GM23338 (cell line): ENCODE results near the gene AFAP1. TPM values are rescaled to one million over a fixed set of nuclear protein-coding genes. Genes with fewer than 3 reads are reported as not detected.

Experiments used
- ATAC-seq: fragments of 200-7000 bp; cut with Tn5 transposase; 3 replicates; pipeline ENCODE4 v1.9.1; 2020
- DNase-seq: peaks from one replicate; pipeline ENCODE4 v3.0.0-alpha.2; 2015; ENCODE audit warnings: low spot score
- H2AFZ ChIP-seq: fragments of 200-600 bp; sonication (generic); 2 replicates; pipeline ENCODE4 v1.8.0; 2016; ENCODE audit warnings: antibody characterized with exemption, mild to moderate bottlenecking, moderate library complexity
- H3F3A ChIP-seq: fragments of 200-600 bp; sonication (generic); replicated peaks from 2 replicates; pipeline ENCODE4 v1.8.0; 2017; ENCODE audit warnings: antibody characterized with exemption, mixed run types, low read depth
- H3K27ac ChIP-seq: fragments of 200-600 bp; sonication (generic); 2 replicates; pipeline ENCODE4 v1.6.1; 2016; ENCODE audit warnings: low read depth
- H3K27me3 ChIP-seq: fragments of 200-600 bp; sonication (generic); 2 replicates; pipeline ENCODE4 v1.8.0; 2016; ENCODE audit warnings: mild to moderate bottlenecking, mixed run types, moderate library complexity; ENCODE audit not compliant: insufficient read depth
- H3K36me3 ChIP-seq: fragments of 200-600 bp; sonication (generic); 2 replicates; pipeline ENCODE4 v1.8.0; 2016; ENCODE audit warnings: mild to moderate bottlenecking; ENCODE audit not compliant: insufficient read depth
- H3K4me1 ChIP-seq: fragments of 200-600 bp; sonication (generic); 2 replicates; pipeline ENCODE4 v1.8.0; 2016; ENCODE audit warnings: mild to moderate bottlenecking, moderate library complexity; ENCODE audit not compliant: insufficient read depth
- H3K4me2 ChIP-seq: fragments of 200-600 bp; sonication (generic); 2 replicates; pipeline ENCODE4 v1.7.1; 2017; ENCODE audit warnings: mixed run types
- H3K4me3 ChIP-seq: fragments of 200-600 bp; sonication (generic); 2 replicates; pipeline ENCODE4 v1.6.1; 2016; ENCODE audit warnings: mixed run types
- H3K79me2 ChIP-seq: fragments of 200-600 bp; sonication (generic); replicated peaks from 2 replicates; pipeline ENCODE4 v1.8.0; 2017; ENCODE audit warnings: mild to moderate bottlenecking; ENCODE audit not compliant: insufficient read depth
- H3K9me2 ChIP-seq: fragments of 200-600 bp; sonication (generic); 2 replicates; pipeline ENCODE4 v1.8.0; 2017; ENCODE audit not compliant: insufficient read depth
- H4K20me1 ChIP-seq: fragments of 200-600 bp; sonication (generic); replicated peaks from 2 replicates; pipeline ENCODE4 v1.8.0; 2017; ENCODE audit warnings: mild to moderate bottlenecking; ENCODE audit not compliant: insufficient read depth
- H3K27ac Mint-ChIP-seq: 2 replicates; pipeline ENCODE4 v1.8.0; 2020; ENCODE audit warnings: inconsistent platforms, mild to moderate bottlenecking, moderate library complexity, mixed read lengths
- H3K27me3 Mint-ChIP-seq: 3 replicates; pipeline ENCODE4 v1.8.0; 2022; ENCODE audit warnings: low read depth, mild to moderate bottlenecking, moderate library complexity, mixed read lengths, inconsistent platforms; ENCODE audit not compliant: insufficient read depth, poor library complexity
- H3K36me3 Mint-ChIP-seq: 3 replicates; pipeline ENCODE4 v1.8.0; 2021; ENCODE audit warnings: low read depth, mild to moderate bottlenecking, inconsistent platforms, moderate library complexity, mixed read lengths
- H3K4me1 Mint-ChIP-seq: 3 replicates; pipeline ENCODE4 v1.8.0; 2020; ENCODE audit warnings: mild to moderate bottlenecking, inconsistent platforms, mixed read lengths
- H3K4me3 Mint-ChIP-seq: 3 replicates; pipeline ENCODE4 v1.8.0; 2021; ENCODE audit warnings: moderate library complexity, mild to moderate bottlenecking, inconsistent platforms, mixed read lengths
- H3K9me3 Mint-ChIP-seq: 3 replicates; pipeline ENCODE4 v1.8.0; 2020; ENCODE audit warnings: moderate library complexity, mild to moderate bottlenecking, inconsistent platforms, mixed read lengths
- CREB1 ChIP-seq: fragments of 250-450 bp; sonication (Bioruptor Pico); IDR thresholded peaks from 2 replicates; pipeline ENCODE4 v1.5.0; 2020; ENCODE audit warnings: low read depth, mild to moderate bottlenecking, moderate library complexity
- EZH2 ChIP-seq: fragments of 200-600 bp; sonication (generic); IDR thresholded peaks from one replicate; pipeline ENCODE4 v1.8.0; 2017; ENCODE audit warnings: antibody characterized with exemption, mild to moderate bottlenecking, low read depth; ENCODE audit not compliant: unreplicated experiment
- EZH2phosphoT487 ChIP-seq: fragments of 200-600 bp; sonication (generic); IDR thresholded peaks from one replicate; pipeline ENCODE4 v1.8.1; 2018; ENCODE audit warnings: antibody characterized with exemption; ENCODE audit not compliant: unreplicated experiment
- JUNB ChIP-seq: IDR thresholded peaks from one replicate; pipeline ENCODE4 v1.6.1; 2016; ENCODE audit warnings: antibody characterized with exemption; ENCODE audit not compliant: unreplicated experiment
- polyA plus RNA-seq: library from polyadenylated mRNA; unstranded; fragments of >200 nt; fragmentation: Nextera tagmentation; extraction: Ambion mirVana; gene quantifications from 2 replicates; pipeline ENCODE4 v1.2.1, GENCODE V29; 2016
- total RNA-seq: library from RNA; depleted of rRNA; stranded (reverse); fragments of >200 nt; shearing (Covaris generic); gene quantifications from 2 replicates; pipeline ENCODE4 v1.2.3, GENCODE V29; 2014
- TF ChIP-seq, protein P1 (sequence below): fragments of 250-450 bp; sonication (Bioruptor Pico); IDR thresholded peaks from 2 replicates; pipeline ENCODE4 v1.5.0; 2020; ENCODE audit warnings: mild to moderate bottlenecking, moderate library complexity
- TF ChIP-seq, protein P2 (sequence below): IDR thresholded peaks from one replicate; pipeline ENCODE4 v1.6.1; 2018; ENCODE audit warnings: antibody characterized with exemption; ENCODE audit not compliant: unreplicated experiment
- TF ChIP-seq, protein P3 (sequence below): IDR thresholded peaks from 2 replicates; pipeline ENCODE4 v1.6.1; 2016; ENCODE audit warnings: antibody characterized with exemption
- TF ChIP-seq, protein P4 (sequence below), 2 experiments: fragments of 200-600 bp in 1 of 2; sonication (generic) in 1 of 2; conservative IDR thresholded peaks; 2 replicates each; pipeline versions ENCODE4 v1.5.1 to v1.6.1; 2016 to 2017; ENCODE audit warnings: antibody characterized with exemption in 2 of 2, low read depth in 2 of 2, mild to moderate bottlenecking in 2 of 2, moderate library complexity in 1 of 2

AFAP1 gene
- total and polyA plus RNA-seq, 2 experiments from 2014 or later = 6.5 to 21.5 TPM

DNA sequence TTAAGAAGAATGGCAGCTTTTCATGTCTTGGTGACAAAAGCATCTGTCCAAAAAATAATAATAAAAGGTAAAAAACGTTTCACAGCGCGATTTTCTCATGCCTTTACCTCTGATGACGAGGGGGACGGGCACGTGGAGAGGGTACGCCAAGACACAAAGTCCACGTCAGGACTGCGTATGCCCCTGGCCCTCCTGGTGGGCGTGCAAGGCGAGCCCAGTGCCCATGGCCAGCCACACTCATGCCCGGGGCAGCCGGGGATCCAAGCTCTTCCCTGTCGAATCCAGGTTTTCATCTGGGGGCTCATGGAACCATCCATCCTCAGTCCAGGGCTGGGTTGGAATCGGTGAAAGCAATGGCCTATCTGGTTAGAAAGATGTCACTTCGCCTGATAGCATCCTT is 176.6 kb downstream of the AFAP1 start (continued):
- TF ChIP-seq, protein P1, sequence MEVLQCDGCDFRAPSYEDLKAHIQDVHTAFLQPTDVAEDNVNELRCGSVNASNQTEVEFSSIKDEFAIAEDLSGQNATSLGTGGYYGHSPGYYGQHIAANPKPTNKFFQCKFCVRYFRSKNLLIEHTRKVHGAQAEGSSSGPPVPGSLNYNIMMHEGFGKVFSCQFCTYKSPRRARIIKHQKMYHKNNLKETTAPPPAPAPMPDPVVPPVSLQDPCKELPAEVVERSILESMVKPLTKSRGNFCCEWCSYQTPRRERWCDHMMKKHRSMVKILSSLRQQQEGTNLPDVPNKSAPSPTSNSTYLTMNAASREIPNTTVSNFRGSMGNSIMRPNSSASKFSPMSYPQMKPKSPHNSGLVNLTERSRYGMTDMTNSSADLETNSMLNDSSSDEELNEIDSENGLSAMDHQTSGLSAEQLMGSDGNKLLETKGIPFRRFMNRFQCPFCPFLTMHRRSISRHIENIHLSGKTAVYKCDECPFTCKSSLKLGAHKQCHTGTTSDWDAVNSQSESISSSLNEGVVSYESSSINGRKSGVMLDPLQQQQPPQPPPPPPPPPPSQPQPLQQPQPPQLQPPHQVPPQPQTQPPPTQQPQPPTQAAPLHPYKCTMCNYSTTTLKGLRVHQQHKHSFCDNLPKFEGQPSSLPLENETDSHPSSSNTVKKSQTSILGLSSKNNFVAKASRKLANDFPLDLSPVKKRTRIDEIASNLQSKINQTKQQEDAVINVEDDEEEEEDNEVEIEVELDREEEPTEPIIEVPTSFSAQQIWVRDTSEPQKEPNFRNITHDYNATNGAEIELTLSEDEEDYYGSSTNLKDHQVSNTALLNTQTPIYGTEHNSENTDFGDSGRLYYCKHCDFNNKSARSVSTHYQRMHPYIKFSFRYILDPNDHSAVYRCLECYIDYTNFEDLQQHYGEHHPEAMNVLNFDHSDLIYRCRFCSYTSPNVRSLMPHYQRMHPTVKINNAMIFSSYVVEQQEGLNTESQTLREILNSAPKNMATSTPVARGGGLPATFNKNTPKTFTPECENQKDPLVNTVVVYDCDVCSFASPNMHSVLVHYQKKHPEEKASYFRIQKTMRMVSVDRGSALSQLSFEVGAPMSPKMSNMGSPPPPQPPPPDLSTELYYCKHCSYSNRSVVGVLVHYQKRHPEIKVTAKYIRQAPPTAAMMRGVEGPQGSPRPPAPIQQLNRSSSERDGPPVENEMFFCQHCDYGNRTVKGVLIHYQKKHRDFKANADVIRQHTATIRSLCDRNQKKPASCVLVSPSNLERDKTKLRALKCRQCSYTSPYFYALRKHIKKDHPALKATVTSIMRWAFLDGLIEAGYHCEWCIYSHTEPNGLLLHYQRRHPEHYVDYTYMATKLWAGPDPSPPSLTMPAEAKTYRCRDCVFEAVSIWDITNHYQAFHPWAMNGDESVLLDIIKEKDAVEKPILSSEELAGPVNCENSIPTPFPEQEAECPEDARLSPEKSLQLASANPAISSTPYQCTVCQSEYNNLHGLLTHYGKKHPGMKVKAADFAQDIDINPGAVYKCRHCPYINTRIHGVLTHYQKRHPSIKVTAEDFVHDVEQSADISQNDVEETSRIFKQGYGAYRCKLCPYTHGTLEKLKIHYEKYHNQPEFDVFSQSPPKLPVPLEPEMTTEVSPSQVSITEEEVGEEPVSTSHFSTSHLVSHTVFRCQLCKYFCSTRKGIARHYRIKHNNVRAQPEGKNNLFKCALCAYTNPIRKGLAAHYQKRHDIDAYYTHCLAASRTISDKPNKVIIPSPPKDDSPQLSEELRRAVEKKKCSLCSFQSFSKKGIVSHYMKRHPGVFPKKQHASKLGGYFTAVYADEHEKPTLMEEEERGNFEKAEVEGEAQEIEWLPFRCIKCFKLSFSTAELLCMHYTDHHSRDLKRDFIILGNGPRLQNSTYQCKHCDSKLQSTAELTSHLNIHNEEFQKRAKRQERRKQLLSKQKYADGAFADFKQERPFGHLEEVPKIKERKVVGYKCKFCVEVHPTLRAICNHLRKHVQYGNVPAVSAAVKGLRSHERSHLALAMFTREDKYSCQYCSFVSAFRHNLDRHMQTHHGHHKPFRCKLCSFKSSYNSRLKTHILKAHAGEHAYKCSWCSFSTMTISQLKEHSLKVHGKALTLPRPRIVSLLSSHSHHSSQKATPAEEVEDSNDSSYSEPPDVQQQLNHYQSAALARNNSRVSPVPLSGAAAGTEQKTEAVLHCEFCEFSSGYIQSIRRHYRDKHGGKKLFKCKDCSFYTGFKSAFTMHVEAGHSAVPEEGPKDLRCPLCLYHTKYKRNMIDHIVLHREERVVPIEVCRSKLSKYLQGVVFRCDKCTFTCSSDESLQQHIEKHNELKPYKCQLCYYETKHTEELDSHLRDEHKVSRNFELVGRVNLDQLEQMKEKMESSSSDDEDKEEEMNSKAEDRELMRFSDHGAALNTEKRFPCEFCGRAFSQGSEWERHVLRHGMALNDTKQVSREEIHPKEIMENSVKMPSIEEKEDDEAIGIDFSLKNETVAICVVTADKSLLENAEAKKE (CRISPR knock-in tag) = no peak

DNA sequence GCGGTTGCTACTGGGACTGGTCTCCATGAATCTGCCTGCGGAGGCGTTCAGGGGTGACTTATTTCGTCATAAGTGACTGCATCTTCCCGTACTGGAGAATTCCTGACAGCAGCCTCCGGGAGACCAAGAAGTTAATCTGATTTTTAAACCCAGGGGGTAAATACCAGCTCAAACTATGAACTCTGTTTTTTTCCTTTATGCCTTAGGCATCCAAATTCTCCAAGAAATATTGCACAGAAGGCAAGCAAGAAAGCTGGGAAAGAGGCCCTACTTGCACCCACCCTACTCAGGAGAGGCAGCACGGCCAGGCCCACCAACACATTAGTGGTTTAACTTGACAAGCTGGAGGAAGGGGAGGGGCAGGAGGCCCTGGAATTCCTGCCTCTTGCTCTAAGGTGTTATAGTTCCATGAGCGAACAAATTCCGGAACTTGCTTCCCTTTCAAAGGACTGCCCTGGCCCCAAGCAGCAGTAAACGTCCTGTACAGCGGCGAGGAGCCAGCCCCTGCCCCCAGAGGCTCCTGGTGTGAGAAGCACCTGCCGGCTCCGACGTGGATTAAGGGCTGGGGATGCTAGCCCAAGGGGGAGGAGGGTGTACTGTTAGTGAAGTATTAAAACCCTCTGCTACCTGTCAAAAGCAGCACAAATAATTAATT is 177.2 kb downstream of the AFAP1 start:
- Mint-ChIP-seq H3K36me3 (no peaks in the 10 kb centered on the region), H3K27ac (no peak overlapping the region), H3K27me3 (peaks cover 1% of the 10 kb centered on the region), H3K9me3 (no peaks in the 10 kb centered on the region), H3K4me3 (no peak overlapping the region), H3K4me1 (peaks cover 3% of the 10 kb centered on the region; the same call in 2 of the 3 replicates)
- H3K4me1 ChIP-seq = no peaks in the 10 kb centered on the region
- no peak overlapping the region for H3K4me3 ChIP-seq
- no peaks in the 10 kb centered on the region for H3K27me3 ChIP-seq
- H3F3A ChIP-seq = 0 out of 2 replicates have a peak, but pooled peaks cover 5% of the 10 kb centered on the region
- H3K27ac ChIP-seq = no peak overlapping the region
- H4K20me1 ChIP-seq = no peaks in the 10 kb centered on the region
- H3K79me2 ChIP-seq = no peaks in the 10 kb centered on the region
- DNase-seq (no peak), ATAC-seq (no peak)
- no peak overlapping the region for H2AFZ ChIP-seq
- no peaks in the 10 kb centered on the region for H3K9me2 ChIP-seq
- H3K36me3 ChIP-seq = no peaks in the 10 kb centered on the region
- no peak overlapping the region for H3K4me2 ChIP-seq
- TF ChIP-seq JUNB = no peak
- TF ChIP-seq, protein P2, sequence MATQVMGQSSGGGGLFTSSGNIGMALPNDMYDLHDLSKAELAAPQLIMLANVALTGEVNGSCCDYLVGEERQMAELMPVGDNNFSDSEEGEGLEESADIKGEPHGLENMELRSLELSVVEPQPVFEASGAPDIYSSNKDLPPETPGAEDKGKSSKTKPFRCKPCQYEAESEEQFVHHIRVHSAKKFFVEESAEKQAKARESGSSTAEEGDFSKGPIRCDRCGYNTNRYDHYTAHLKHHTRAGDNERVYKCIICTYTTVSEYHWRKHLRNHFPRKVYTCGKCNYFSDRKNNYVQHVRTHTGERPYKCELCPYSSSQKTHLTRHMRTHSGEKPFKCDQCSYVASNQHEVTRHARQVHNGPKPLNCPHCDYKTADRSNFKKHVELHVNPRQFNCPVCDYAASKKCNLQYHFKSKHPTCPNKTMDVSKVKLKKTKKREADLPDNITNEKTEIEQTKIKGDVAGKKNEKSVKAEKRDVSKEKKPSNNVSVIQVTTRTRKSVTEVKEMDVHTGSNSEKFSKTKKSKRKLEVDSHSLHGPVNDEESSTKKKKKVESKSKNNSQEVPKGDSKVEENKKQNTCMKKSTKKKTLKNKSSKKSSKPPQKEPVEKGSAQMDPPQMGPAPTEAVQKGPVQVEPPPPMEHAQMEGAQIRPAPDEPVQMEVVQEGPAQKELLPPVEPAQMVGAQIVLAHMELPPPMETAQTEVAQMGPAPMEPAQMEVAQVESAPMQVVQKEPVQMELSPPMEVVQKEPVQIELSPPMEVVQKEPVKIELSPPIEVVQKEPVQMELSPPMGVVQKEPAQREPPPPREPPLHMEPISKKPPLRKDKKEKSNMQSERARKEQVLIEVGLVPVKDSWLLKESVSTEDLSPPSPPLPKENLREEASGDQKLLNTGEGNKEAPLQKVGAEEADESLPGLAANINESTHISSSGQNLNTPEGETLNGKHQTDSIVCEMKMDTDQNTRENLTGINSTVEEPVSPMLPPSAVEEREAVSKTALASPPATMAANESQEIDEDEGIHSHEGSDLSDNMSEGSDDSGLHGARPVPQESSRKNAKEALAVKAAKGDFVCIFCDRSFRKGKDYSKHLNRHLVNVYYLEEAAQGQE = no peak
- no peak for TF ChIP-seq EZH2
- no peak for TF ChIP-seq EZH2phosphoT487
- TF ChIP-seq, protein P3, sequence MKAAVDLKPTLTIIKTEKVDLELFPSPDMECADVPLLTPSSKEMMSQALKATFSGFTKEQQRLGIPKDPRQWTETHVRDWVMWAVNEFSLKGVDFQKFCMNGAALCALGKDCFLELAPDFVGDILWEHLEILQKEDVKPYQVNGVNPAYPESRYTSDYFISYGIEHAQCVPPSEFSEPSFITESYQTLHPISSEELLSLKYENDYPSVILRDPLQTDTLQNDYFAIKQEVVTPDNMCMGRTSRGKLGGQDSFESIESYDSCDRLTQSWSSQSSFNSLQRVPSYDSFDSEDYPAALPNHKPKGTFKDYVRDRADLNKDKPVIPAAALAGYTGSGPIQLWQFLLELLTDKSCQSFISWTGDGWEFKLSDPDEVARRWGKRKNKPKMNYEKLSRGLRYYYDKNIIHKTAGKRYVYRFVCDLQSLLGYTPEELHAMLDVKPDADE = no peak
- no peak for TF ChIP-seq CREB1 (CRISPR knock-in tag)
- TF ChIP-seq, protein P4, sequence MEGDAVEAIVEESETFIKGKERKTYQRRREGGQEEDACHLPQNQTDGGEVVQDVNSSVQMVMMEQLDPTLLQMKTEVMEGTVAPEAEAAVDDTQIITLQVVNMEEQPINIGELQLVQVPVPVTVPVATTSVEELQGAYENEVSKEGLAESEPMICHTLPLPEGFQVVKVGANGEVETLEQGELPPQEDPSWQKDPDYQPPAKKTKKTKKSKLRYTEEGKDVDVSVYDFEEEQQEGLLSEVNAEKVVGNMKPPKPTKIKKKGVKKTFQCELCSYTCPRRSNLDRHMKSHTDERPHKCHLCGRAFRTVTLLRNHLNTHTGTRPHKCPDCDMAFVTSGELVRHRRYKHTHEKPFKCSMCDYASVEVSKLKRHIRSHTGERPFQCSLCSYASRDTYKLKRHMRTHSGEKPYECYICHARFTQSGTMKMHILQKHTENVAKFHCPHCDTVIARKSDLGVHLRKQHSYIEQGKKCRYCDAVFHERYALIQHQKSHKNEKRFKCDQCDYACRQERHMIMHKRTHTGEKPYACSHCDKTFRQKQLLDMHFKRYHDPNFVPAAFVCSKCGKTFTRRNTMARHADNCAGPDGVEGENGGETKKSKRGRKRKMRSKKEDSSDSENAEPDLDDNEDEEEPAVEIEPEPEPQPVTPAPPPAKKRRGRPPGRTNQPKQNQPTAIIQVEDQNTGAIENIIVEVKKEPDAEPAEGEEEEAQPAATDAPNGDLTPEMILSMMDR (conservative IDR thresholded peaks at IDR 0.05; ENCODE audit: low read depth in 2 of 2) = no peak
